HepG2 (cell line): ENCODE data around the gene TTC4. TPM values are rescaled to one million over a fixed set of nuclear protein-coding genes. Genes with fewer than 3 reads are reported as not detected.

Experiments
- ATF4 ChIP-seq, 2 experiments: fragments of 450-650 bp in 1 of 2; sonication (generic) in 1 of 2; formaldehyde crosslinking; IDR thresholded peaks; 2 replicates each; pipeline versions ENCODE4 v1.5.0 to v1.8.0; 2020 to 2022; ENCODE audit warnings: mild to moderate bottlenecking in 1 of 2, missing genetic modification reagents in 1 of 2
- CREM ChIP-seq, 2 experiments: sonication (generic) in 1 of 2; formaldehyde crosslinking in 1 of 2; IDR thresholded peaks; 2 replicates each; pipeline versions ENCODE4 v1.4.0 to v1.6.1; 2016 to 2020; ENCODE audit warnings: antibody characterized with exemption in 1 of 2, mild to moderate bottlenecking in 1 of 2, missing genetic modification reagents in 1 of 2
- GABPB1 ChIP-seq: IDR thresholded peaks from 2 replicates; pipeline ENCODE4 v1.6.1; 2016; ENCODE audit warnings: mild to moderate bottlenecking, missing genetic modification reagents, moderate library complexity, missing compliant biosample characterization
- GFI1 ChIP-seq: sonication (generic); formaldehyde crosslinking; IDR thresholded peaks from 2 replicates; pipeline ENCODE4 v1.5.0; 2020; ENCODE audit warnings: missing genetic modification reagents, mild to moderate bottlenecking, borderline replicate concordance
- MED1 ChIP-seq: sonication (generic); formaldehyde crosslinking; IDR thresholded peaks from 2 replicates; pipeline ENCODE4 v1.4.0; 2020; ENCODE audit warnings: missing genetic modification reagents
- MIER3 ChIP-seq: IDR thresholded peaks from 2 replicates; pipeline ENCODE4 v1.6.1; 2016; ENCODE audit warnings: missing compliant biosample characterization, borderline replicate concordance
- SIN3A ChIP-seq: IDR thresholded peaks from 2 replicates; pipeline ENCODE4 v1.6.1; 2011; ENCODE audit warnings: low read depth, mild to moderate bottlenecking, control low read depth, low read length, borderline replicate concordance
- SMAD1 ChIP-seq: sonication (generic); formaldehyde crosslinking; IDR thresholded peaks from 2 replicates; pipeline ENCODE4 v1.4.0; 2020; ENCODE audit warnings: missing genetic modification reagents, low read depth, mild to moderate bottlenecking, borderline replicate concordance
- ZBTB4 ChIP-seq: sonication (generic); formaldehyde crosslinking; IDR thresholded peaks from 2 replicates; pipeline ENCODE4 v1.4.0; 2020; ENCODE audit warnings: missing genetic modification reagents, mild to moderate bottlenecking, borderline replicate concordance
- ZFY ChIP-seq: sonication (generic); formaldehyde crosslinking; IDR thresholded peaks from 2 replicates; pipeline ENCODE4 v1.4.0; 2020; ENCODE audit warnings: missing genetic modification reagents
- ZNF274 ChIP-seq: sonication (generic); formaldehyde crosslinking; IDR thresholded peaks from 2 replicates; pipeline ENCODE4 v1.5.1; 2020; ENCODE audit warnings: mild to moderate bottlenecking, missing genetic modification reagents
- ZNF280B ChIP-seq: sonication (generic); formaldehyde crosslinking; IDR thresholded peaks from 2 replicates; pipeline ENCODE4 v1.5.0; 2020; ENCODE audit warnings: missing genetic modification reagents, mild to moderate bottlenecking, borderline replicate concordance
- ZNF329 ChIP-seq: sonication (generic); formaldehyde crosslinking; IDR thresholded peaks from 2 replicates; pipeline ENCODE4 v1.9.0; 2021; ENCODE audit warnings: low read depth, mild to moderate bottlenecking, missing genetic modification reagents
- ZNF501 ChIP-seq: sonication (generic); formaldehyde crosslinking; IDR thresholded peaks from 2 replicates; pipeline ENCODE4 v1.5.1; 2020; ENCODE audit warnings: mild to moderate bottlenecking, moderate library complexity, missing genetic modification reagents
- ZNF598 ChIP-seq: sonication (generic); formaldehyde crosslinking; IDR thresholded peaks from 2 replicates; pipeline ENCODE4 v1.5.1; 2020; ENCODE audit warnings: mild to moderate bottlenecking, missing genetic modification reagents, borderline replicate concordance
- ZSCAN31 ChIP-seq: sonication (generic); formaldehyde crosslinking; IDR thresholded peaks from 2 replicates; pipeline ENCODE4 v1.5.0; 2020; ENCODE audit warnings: low read depth, mild to moderate bottlenecking, missing genetic modification reagents
- polyA plus RNA-seq, 8 experiments: library from polyadenylated mRNA; depleted of rRNA in 3 of 8; stranded (reverse) in 7 of 8; unstranded in 1 of 8; fragments of >200 nt; fragmentation: Illumina TruSeq in 4 of 8; extraction: Trizol in 4 of 8; gene quantifications; 2 replicates each; pipeline versions ENCODE4 v1.2.1 to v1.2.3, GENCODE V29; 2011 to 2016; ENCODE audit warnings: low read depth in 4 of 8, missing spikeins in 1 of 8, mixed read lengths in 1 of 8; ENCODE audit not compliant: insufficient read depth in 1 of 8
- total RNA-seq, 5 experiments: library from RNA; depleted of rRNA; stranded (reverse); fragments of >200 nt; fragmentation: Illumina TruSeq; extraction: Trizol; gene quantifications; 2 replicates each; pipeline ENCODE4 v1.2.3, GENCODE V29; 2016; ENCODE audit warnings: low read depth in 1 of 5

Gene TTC4
- total and polyA plus RNA-seq, 2 of the 13 experiments (the other 11 are each of a cell fraction or from before 2014, with no cell fraction given): 13.1 to 24.7 TPM

GRCh38 chr1:54764133-54764921, 48.7 kb downstream of the TTC4 start, which contains the start of gene PARS2 (continued):
- TF ChIP-seq CREM (IDR thresholded peaks at IDR 0.05): peak; percentile 48; the same call in 1 of the 2 replicates
- TF ChIP-seq CREM (CRISPR knock-in tag; IDR thresholded peaks at IDR 0.05): no peak
- peak; percentile 66; the same call in 1 of the 2 replicates for TF ChIP-seq GFI1 (CRISPR knock-in tag)
- TF ChIP-seq GABPB1 (CRISPR knock-in tag): peak; percentile 97
- no peak for TF ChIP-seq ATF4 (CRISPR knock-in tag; IDR thresholded peaks at IDR 0.05)
- TF ChIP-seq ZNF598 (CRISPR knock-in tag): no peak; the same call in 1 of the 2 replicates
- 0 out of 2 replicates have a peak, but pooled peaks have one; percentile 28 for TF ChIP-seq MIER3 (CRISPR knock-in tag)
- TF ChIP-seq ZSCAN31 (CRISPR knock-in tag): peak; percentile 55; the same call in 1 of the 2 replicates
- TF ChIP-seq ZNF274: 0 out of 2 replicates have a peak, but pooled peaks have one; percentile 54
- TF ChIP-seq ZFY (CRISPR knock-in tag): peak; percentile 90
- TF ChIP-seq SIN3A: peak; percentile 82; the same call in 1 of the 2 replicates
- no peak for TF ChIP-seq ZNF329 (CRISPR knock-in tag)
- no peak for TF ChIP-seq ZBTB4 (CRISPR knock-in tag)
- TF ChIP-seq SMAD1: peak; percentile 31; the same call in 1 of the 2 replicates
- TF ChIP-seq ZNF280B (CRISPR knock-in tag): peak; percentile 91; the same call in 1 of the 2 replicates
- TF ChIP-seq ZNF501 (CRISPR knock-in tag): peak; percentile 89
- TF ChIP-seq MED1 (CRISPR knock-in tag): 0 out of 2 replicates have a peak, but pooled peaks have one; percentile 24
